DMS79 treated with DMSO at 0.1 percent for 48 hours (cell line): ENCODE measurements around the gene PELO.
"Not testable (repeated sequence)": the region's sequence is repeated elsewhere in the genome, so short reads cannot be mapped to it uniquely, and the experiment has no call there.

Source experiments
- DNase-seq: peaks from one replicate; lab custom pipeline; 2025; lab: John Stamatoyannopoulos, UW

PELO gene, protein sequence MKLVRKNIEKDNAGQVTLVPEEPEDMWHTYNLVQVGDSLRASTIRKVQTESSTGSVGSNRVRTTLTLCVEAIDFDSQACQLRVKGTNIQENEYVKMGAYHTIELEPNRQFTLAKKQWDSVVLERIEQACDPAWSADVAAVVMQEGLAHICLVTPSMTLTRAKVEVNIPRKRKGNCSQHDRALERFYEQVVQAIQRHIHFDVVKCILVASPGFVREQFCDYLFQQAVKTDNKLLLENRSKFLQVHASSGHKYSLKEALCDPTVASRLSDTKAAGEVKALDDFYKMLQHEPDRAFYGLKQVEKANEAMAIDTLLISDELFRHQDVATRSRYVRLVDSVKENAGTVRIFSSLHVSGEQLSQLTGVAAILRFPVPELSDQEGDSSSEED

DNA sequence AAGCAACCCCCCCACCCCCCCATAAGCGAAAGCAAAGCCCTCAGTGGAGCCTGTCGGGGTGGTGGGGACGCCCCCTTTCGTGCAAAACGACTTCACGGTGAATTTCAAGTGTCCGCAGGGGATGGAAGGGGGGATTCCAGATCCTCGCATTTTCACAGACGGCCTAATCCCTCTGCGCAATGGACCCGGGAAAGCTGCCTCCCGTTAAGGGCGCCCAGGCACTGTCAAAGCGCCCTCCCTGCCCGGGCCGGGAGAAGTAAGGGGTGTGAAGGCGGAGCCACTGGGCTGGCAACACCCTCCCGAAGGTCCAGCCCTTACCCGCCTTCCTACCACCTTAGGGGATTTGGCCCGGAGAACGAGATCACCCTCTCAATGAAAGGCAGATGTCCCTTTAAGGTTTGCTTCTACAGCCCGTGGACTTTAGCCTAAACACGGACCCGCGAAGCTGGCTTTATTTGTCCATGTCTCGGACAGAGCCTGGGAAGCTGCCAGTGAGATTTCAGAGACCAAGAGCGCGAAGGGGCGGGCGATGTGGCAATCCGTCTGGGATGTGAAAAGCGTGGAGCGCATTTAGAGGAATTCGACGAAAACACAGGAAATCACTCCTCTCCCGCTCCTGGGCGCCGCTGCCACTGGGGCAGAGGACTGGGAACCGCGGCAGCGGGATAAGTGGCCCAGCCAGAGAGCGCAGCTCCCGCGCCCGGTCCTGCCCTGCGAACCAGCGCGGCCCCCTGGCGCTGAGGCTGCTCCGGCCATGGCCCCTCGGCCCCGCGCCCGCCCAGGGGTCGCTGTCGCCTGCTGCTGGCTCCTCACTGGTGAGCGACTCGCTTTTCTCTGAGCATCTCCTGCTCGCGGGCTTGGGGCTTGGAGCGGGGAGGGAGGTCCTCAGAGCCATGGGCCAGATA lies at the start of gene PELO, which contains the start of gene ITGA1:
TSS of gene PELO (plus strand) at position 317 of the 905 bp plus-strand sequence. CDS start 12,479 bp downstream, outside the sequence.
TSS of gene ITGA1 (plus strand) at position 317 of the 905 bp plus-strand sequence. CDS start at position 755, 438 bp downstream.
- peak; percentile 58 for DNase-seq

DNA sequence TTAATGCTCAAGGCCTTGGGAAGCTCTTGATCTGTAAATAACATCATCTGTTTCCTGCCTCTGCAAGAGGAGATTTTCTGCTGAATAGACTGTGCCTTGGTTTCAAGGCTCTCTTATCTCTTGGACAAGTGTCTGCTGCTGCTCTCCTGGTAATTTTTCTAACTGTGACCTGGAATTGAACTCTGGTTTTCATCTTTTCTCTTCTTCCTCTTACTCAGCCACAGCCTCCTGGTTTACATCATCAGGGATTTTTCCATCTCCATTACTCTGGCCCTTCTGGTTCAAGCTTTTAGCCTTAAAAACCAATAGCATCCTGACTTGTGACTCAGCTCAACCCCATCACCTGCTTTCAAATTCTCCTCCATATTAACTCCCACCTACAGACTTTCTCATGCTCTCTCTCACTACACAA lies 49.6 kb upstream of the PELO start:
- no peak for DNase-seq

DNA sequence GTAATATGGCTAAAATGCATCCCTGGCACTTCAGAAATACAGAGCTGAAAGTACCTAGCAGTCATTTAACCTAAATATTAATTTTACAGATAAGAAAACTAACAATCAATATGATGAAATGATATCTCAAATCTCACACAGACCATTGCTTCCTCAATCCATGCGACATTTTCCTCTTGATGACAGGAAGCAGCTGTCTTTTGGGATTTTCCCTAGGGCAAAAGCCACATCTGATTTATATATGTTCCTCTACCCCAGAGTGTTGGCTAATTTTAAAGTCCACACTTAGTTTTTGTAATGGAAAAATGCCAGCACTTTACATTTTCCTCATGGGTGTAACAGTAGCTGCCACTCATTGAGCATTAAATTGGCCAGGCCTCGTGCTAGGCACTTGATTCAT lies 47.7 kb upstream of the PELO start:
- no peak for DNase-seq

DNA sequence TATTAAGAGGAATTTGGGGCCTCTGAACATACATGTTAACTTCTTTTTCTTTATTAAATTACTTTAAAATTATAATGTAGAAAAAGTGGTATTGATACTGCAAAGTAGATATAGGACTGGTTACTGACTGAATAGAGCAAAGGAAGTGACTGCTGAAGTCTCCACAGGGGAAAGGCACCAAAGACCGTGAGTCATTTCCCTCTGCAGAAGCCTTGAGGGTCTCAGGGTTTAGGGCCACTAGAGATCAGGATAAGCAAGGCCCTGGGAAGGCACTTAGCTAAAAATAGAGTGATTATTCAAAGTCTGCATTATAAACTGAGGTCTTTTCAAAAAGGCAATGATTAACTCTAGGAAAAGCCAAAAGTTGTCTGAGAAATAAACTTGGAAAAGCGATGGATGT lies 44.7 kb upstream of the PELO start:
- DNase-seq, result no peak

DNA sequence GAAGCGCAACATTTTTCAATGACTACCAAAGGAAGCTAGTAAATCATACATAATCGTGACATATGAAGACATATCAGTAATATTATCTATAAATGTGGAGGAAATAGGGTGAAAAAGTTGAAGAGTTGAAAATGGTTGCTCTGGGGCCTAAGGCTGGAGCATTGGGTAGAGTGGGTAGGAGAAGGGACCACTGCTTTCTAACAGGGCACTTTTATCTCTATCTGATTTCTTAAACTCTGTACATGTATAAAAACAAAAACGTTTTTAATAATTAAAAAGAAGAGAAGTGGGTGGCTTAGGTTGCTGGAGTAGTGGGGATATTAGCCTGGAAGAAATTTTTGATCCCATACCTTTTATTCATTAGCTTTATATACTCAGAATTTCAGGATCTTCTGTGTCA lies 44.2 kb upstream of the PELO start:
- no peak for DNase-seq

DNA sequence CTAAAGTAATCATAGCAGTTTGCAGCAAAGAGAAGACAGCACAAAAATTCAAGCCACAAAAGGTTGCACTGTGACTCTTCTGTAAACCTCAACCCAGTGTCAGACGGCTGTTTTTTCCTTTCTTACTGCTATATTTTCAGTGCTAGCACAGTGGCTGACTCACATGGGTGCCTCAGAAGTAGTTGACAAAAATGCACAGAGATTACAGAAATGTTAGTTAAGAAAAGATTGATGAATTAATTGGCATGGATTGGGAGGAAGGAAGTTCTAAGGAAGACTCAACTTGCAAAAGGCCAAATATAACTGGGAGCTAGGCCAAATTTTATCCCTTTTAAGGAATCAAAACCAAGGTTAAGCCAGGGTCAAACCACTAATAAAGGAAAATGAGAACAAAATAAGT lies 43.7 kb upstream of the PELO start:
- no peak for DNase-seq

DNA sequence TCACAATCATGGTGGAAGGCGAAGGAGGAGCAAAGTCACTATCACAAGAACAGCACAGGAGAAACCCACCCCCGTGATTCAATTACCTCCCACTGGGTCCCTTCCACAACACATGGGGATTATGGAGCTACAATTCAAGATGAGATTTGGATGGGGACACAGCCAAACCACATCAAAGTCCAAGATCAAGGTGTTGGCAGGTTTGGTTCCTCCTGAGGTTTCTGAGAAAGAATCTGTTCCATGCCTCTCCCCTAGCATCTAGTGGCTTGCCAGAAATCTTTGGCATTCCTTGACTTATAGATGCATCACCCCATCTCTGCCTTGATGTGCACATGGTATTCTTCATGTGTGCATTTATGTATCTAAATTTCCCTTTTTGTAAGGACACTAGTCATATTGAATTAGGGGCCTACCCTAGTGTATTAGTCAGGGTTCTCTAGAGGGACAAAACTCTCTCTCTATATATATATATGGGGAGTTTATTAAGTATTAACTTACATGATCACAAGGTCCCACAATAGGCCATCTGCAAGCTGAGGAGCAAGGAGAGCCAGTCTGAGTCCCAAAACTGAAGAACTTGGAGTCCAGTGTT lies 42.8 kb upstream of the PELO start:
- not testable (repeated sequence) for DNase-seq

DNA sequence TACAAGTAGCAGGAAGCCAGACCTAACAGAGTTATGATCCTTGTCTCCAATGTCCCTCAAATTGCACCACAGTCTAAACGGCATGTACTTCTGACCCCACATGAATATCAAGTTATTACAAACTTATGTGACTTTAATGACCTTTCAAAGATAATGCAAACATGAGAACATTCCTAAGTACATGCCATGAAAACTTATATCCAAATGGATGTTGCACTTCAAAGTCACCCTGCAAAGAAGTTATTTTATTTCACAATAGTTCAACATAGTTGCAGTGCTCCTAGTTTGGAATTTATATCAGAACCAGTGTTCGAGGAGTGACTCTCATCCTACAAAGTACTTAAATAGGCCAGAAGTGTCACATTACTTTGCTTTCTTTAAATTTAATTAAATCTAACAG lies 41.2 kb upstream of the PELO start:
- DNase-seq, result no peak

DNA sequence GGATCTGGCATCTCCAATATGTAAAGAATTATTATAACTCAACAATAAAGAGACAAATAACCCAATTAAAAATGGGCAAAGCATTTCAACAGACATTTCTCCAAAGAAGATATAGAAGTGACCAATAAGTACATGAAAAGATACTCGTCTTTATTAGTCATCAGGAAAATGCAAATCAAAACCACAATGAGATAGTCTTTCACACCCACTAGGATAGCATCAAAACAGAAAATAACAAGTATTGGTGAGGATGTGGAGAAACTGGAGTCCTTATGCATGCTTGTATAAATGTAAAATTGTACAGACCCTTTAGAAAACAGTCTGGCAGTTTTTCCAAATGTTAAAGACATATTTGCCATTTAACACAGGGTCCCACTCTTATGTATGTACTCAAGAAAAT lies 39.1 kb upstream of the PELO start:
- DNase-seq, result no peak

DNA sequence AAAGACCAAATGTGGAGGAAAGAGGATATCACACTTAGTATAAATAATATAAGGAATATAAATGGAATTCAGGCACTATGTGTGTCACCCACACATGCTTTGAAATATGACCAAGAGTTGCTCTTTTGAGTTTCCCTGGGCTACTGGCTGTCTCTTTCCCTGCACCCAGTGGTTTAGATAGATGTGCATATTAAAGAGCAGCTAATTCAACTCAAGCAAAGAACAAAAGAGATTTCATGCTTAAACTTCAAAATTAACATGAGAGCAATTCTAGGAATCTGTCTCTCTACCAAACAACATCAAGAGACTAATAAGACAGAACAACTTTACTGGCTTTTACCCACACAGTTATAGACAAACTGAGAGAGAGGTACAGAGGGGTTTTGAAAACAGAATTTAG lies 38.0 kb upstream of the PELO start:
- no peak for DNase-seq

DNA sequence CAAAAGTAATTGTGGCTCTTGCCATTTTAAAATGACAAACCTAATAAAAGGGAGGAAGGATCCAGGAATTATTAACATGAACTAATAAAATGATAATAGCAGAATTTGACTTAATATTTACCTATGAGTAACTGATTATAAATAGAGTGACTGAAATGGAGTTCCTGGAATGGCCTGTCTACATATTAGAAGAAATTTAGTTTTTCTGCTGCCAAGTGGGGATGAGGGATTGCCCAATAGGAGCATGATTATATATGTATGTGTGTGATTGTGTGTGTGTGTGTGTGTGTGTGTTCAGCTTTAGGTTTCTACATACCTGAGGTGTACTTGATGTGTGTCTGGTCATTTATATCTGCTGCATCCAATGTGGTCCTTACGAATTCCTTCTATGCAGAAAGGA lies 36.6 kb upstream of the PELO start:
- DNase-seq, result no peak

DNA sequence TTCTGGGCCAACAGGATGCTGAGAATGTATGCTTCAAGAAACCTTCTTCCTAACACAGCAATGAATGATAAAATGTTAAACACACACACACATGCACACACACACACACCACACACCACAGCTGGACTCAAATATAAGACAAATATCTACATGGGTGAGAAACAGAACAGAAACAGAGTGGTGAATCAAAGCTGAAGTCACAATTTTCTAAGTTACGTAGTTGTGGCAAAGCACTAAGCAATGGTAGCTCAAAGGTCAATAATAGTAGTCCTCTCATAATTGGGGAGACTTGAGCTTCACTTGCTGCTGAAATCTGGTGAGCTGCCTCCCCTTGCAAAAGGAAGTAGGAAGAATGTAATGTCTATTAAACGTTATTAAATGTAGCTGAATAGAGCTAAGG lies 33.7 kb upstream of the PELO start:
- DNase-seq, result no peak

DNA sequence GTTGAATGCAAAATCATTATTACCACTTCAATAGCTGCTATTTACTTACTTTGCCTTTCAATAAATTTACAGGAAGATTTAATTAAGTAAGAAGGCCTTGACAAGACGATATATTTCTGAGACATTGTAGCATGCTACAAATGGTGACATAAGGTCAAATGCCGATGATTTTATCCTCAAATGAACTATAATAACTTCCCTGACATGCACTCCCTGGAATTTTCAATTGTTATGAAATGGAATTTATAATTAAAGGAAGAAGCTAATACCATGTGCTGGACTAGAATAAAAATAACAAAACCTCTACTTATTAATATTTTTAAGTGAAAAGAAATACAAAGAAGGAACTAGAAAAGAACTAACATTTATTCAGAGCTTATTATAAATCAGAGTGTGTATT lies 30.2 kb upstream of the PELO start:
- no peak for DNase-seq

DNA sequence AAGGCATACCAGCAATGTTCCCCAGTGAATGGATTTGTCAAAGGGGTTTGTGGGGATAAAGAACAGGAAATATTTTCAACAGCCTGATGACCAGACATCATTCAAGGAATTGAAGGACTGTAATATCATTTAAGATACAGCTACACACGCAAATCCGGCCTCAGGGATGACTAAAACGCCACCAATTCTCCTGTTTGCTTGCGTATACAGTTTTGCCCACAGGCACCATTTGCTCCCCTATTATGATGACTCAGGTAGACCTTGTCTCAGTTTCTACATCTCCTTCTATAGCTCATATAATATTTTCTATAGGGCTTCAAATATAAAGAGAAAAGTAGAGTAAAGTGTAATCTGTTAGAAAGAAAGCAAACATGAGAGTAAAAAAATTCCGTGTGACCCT lies 29.7 kb upstream of the PELO start:
- DNase-seq, result no peak

DNA sequence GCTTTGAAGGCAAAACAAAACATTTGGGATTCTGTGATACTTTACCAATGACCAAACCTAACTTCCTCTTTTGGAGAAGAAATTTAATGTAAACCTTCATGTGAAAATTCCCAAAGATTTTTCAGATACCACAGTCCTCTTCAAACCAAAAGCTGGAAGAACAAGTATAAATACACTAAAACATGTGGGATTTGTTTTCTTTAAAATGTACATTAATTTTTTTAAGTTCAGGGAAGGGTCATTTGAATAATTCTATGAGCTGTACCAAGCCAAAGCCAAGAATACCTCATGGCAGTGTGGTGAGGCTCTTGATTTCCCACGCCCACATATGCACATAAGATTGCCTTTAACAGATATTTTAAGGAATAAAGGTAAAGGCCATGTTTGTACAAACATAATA lies 28.4 kb upstream of the PELO start:
- DNase-seq, result no peak

DNA sequence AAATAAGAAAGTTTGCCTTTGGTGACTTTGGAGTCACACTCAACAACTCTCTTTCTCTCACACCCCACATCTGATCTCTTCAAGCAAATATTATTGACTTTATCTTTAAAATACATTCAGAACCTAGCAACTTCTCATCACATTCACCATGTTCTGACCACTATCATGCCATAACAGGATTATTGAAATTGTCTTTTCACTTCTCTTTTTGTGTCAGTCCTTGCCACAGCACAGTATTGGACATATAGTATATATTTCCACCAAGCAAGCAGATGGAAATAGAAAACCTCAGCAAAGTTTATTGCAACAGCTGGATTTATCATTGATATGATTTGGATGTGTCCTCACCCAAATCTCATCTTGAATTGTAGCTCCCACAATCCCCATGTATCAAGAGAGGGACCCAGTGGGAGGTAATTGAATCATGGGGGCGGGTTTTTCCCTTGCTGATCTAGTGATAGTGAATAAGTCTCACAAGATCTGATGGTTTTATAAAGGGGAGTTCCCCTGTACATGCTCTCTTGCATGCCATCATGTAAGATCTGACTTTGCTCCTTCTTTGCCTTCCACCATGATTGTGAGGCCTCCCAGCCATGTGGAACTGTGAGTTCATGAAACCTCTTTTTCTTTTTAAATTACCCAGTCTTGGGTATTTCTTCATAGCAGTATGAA lies 26.9 kb upstream of the PELO start:
- no peak for DNase-seq

DNA sequence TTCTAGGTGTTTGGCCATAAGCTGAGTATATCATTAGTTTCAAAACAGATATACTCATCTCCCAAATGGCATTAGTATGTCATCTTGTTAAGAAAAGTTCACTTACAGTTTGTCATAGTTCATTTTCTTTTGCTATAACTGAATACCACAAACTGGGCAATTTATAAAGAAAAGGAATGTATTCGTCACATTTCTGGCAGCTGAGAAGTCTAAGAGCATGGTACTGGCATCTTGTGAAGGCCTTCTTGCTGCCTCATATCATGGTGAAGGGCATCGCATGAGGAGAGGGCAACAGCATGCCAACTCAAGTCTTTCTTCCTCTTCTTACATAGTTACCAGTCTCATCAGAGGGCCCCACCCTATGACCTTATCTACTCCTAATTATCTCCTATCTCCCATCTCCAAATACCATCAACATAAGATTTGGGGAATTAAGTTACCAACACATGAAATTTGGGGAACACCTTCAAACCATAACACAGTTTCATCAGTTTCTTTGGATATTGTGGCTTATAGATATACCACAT lies 20.4 kb upstream of the PELO start:
- DNase-seq, result no peak

DNA sequence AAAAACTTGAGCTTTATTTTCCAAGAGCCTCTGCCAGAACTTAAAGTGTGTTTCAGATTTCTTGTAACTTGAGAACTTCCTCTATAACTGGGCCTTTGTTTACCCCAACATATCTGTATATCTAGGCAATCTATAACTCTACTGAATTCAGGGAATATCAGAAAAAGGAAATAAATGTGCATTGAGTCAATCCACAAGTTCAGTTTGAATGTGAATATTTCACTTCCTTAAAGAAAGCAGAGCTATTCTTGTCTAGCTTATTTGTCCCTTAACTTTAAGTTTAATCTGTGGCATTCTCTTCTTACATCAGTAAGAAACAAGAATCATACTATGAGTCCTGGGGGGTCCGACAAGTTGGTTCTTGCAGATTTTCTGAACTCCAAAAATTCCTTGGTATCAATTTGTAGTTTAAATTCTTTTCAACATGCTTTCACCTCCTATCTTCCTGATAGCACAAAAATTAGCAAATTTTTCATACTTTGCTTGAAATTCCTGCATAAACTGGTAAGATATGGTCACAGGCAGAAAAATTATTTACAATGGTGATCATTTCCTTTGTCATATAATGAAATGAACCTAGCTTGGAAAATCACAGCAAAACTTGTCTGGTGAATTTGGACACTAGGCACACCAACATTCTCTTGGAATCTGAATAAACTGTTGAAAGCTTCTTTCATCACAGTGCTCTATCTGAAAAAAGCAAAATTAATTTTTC lies 19.8 kb upstream of the PELO start:
- DNase-seq, result no peak

DNA sequence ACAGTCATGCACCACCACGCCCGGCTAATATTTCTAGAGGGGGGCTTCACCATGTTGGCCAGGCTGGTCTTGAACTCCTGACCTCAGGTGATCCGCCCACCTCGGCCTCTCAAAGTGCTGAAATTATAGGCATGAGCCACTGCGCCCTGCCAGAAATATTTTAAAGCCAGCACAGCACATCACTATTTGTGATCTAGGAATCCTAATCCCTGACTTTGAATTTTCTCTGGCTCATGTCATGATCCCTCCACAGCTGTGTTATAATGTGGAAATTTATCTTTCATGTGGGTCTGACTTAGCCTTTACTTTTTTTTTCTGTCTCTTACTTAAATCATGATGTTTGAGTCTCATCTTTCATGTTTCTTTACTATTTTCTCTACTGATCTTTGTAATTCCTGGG lies 18.7 kb upstream of the PELO start:
- no peak for DNase-seq

DNA sequence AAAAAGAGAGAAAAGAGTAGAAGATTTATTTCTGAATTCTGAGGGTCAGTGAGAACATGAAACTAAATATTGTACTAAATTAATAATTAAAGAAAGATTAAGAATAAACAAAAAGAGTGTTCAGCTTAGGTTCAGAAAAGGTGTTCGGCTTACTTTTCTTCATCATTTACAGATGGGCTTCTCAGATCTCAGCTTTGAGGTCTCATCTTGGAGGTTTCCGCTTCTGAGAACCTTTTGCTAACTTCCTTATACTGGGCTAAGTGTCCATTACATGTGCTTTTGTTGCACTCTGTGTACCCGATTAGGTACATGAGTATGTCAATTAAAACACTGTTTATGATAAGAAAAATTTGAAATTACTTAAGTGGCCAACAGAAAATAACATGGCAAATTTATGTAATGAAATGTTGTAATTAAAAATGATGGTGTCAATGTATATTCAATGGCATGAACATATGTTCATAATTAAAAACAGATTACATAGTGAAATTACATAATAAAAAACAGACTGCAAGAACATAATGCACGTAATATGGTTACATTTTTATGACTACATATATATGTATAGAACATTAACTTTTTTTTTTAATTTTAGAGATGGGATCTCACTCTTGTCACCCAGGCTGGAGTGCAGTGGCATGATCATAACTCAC lies 17.3 kb upstream of the PELO start:
- DNase-seq, result no peak
